OCI-LY7 (cell line): Measurements from ENCODE around the gene HMBS.
A peak's percentile ranks its signal among the peaks of the same experiment; 100 is the strongest.

Experiments
- CTCF ChIP-seq: fragments of 200-600 bp; sonication (generic); conservative IDR thresholded peaks from 2 replicates; pipeline ENCODE4 v1.5.1; 2014; ENCODE audit warnings: mild to moderate bottlenecking, antibody characterized with exemption, low read length, moderate library complexity, mixed read lengths
- EZH2phosphoT487 ChIP-seq: fragments of 200-600 bp; sonication (generic); IDR thresholded peaks from 2 replicates; pipeline ENCODE4 v1.6.1; 2018; ENCODE audit warnings: low read depth, borderline replicate concordance, mild to moderate bottlenecking, mixed run types, antibody characterized with exemption, low read length, moderate library complexity, mixed read lengths

DNA sequence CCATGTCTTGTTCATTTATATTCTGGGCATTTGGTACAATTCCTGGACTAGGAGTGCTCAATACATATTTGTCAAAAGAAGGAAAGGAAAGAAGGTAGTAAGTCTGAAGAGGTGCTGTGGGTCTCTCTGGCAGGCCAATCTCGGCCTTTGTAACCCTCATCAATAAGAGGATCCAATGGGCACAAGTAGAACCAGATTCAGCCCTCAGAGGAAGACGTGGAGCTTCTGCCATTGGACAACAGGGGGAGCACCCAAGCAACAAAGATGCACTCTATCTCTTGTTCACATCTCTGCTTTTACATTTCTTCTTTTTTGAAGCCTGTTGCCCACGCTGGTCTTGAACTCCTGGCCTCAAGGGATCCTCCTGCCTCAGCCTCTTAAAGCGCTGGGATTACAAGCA, 19.3 kb upstream of the HMBS start:
- TF ChIP-seq CTCF (peak; percentile 83), EZH2phosphoT487 (no peak)
